Measurements from ENCODE around the gene PSMD12.
A peak's percentile ranks its signal among the peaks of the same experiment; 100 is the strongest.

The PSMD12 gene

GRCh38 chr17:67385122-67385988 is 19.0 kb upstream of the PSMD12 start:
- no peak for FAIRE-seq

GRCh38 chr17:67381929-67382257 is 15.5 kb upstream of the PSMD12 start:
- no peak for FAIRE-seq

- no peak for FAIRE-seq
These were observed 12.9 kb upstream of the PSMD12 start for GRCh38 chr17:67379251-67379630.

GRCh38 chr17:67378454-67379250 is 12.3 kb upstream of the PSMD12 start:
- no peak for FAIRE-seq

GRCh38 chr17:67377488-67378453 is 11.4 kb upstream of the PSMD12 start:
- no peak for FAIRE-seq

GRCh38 chr17:67376737-67377487 is 10.5 kb upstream of the PSMD12 start, which contains the start of gene PITPNC1:
Gene PITPNC1 (plus strand): TSS chr17:67377281.
- no peak for FAIRE-seq

- no peak for FAIRE-seq
These were observed 10.0 kb upstream of the PSMD12 start for GRCh38 chr17:67376415-67376736.

GRCh38 chr17:67375716-67376115 is 9.3 kb upstream of the PSMD12 start:
- FAIRE-seq, result no peak

- FAIRE-seq, result no peak
These were observed 8.7 kb upstream of the PSMD12 start for GRCh38 chr17:67375054-67375427.

- FAIRE-seq, result peak; percentile 62
These were observed 8.1 kb upstream of the PSMD12 start for GRCh38 chr17:67374329-67375053.

GRCh38 chr17:67372751-67373150 is 6.4 kb upstream of the PSMD12 start:
- FAIRE-seq, result no peak

- no peak for FAIRE-seq
These were observed 3.3 kb upstream of the PSMD12 start for GRCh38 chr17:67369676-67370075.

GRCh38 chr17:67365738-67366192 is 612 bp downstream of the PSMD12 start:
- FAIRE-seq, result no peak

GRCh38 chr17:67364847-67365737 is 1.3 kb downstream of the PSMD12 start:
- FAIRE-seq, result no peak

- FAIRE-seq, result no peak
These were observed 4.2 kb downstream of the PSMD12 start for GRCh38 chr17:67362173-67362572.

- no peak for FAIRE-seq
These were observed 5.5 kb downstream of the PSMD12 start for GRCh38 chr17:67360880-67361279.

- no peak for FAIRE-seq
These were observed 6.2 kb downstream of the PSMD12 start for GRCh38 chr17:67359960-67360791.

GRCh38 chr17:67358612-67359011 is 7.8 kb downstream of the PSMD12 start:
- FAIRE-seq, result no peak

- FAIRE-seq, result no peak
These were observed 12.3 kb downstream of the PSMD12 start for GRCh38 chr17:67353929-67354574.
